ENCODE data around the gene CDH5.
"Not testable (repeated sequence)": the region's sequence is repeated elsewhere in the genome, so short reads cannot be mapped to it uniquely, and the experiment has no call there.

The CDH5 gene

GRCh38 chr16:66366433-66367299 lies at the start of gene CDH5:
Gene CDH5, plus strand, starts transcription at chr16:66366691. Its CDS starts 12,647 bp downstream, at chr16:66379338.
- no peak for DNase-seq

- no peak for DNase-seq
Observed at GRCh38 chr16:66318505-66318904, 48.0 kb upstream of the CDH5 start.

- no peak for DNase-seq
Observed at GRCh38 chr16:66320774-66321173, 45.7 kb upstream of the CDH5 start.

- DNase-seq: no peak
Observed at GRCh38 chr16:66322174-66322573, 44.3 kb upstream of the CDH5 start.

- DNase-seq: peak; percentile 10
Observed at GRCh38 chr16:66324815-66325515, 41.5 kb upstream of the CDH5 start.

GRCh38 chr16:66325717-66326376 lies 40.6 kb upstream of the CDH5 start:
- DNase-seq: no peak

- no peak for DNase-seq
Observed at GRCh38 chr16:66326991-66327513, 39.4 kb upstream of the CDH5 start.

GRCh38 chr16:66328282-66328681 lies 38.2 kb upstream of the CDH5 start:
- DNase-seq: no peak

GRCh38 chr16:66331464-66331863 lies 35.0 kb upstream of the CDH5 start:
- not testable (repeated sequence) for DNase-seq

GRCh38 chr16:66332634-66333610 lies 33.6 kb upstream of the CDH5 start:
- no peak for DNase-seq

- no peak for DNase-seq
Observed at GRCh38 chr16:66334853-66335574, 31.5 kb upstream of the CDH5 start.

- DNase-seq: no peak
Observed at GRCh38 chr16:66335704-66336329, 30.7 kb upstream of the CDH5 start.

GRCh38 chr16:66337463-66338188 lies 28.9 kb upstream of the CDH5 start:
- no peak for DNase-seq

GRCh38 chr16:66342294-66342900 lies 24.1 kb upstream of the CDH5 start:
- peak; percentile 32 for DNase-seq

- peak; percentile 52 for DNase-seq
Observed at GRCh38 chr16:66344533-66345145, 21.9 kb upstream of the CDH5 start.

- no peak for DNase-seq
Observed at GRCh38 chr16:66346221-66346620, 20.3 kb upstream of the CDH5 start.

- DNase-seq: no peak
Observed at GRCh38 chr16:66352304-66352703, 14.2 kb upstream of the CDH5 start.

- DNase-seq: no peak
Observed at GRCh38 chr16:66353055-66353454, 13.4 kb upstream of the CDH5 start.
